Liver (tissue), 2 donors: Measurements from ENCODE around the gene UQCRH.
"Not testable (repeated sequence)": the region's sequence is repeated elsewhere in the genome, so short reads cannot be mapped to it uniquely, and the experiment has no call there.

Experiments
- CTCF ChIP-seq: fragments of 150-350 bp; IDR thresholded peaks from 2 replicates; pipeline ENCODE4 v1.5.1; 2017; ENCODE audit warnings: improper control_type of control experiment, low read depth, low read length; ENCODE audit not compliant: missing input control
- YY1 ChIP-seq: IDR thresholded peaks from 2 replicates; pipeline ENCODE4 v1.6.1; 2016; ENCODE audit warnings: antibody characterized with exemption, mild to moderate bottlenecking
- donor health status: healthy.

DNA sequence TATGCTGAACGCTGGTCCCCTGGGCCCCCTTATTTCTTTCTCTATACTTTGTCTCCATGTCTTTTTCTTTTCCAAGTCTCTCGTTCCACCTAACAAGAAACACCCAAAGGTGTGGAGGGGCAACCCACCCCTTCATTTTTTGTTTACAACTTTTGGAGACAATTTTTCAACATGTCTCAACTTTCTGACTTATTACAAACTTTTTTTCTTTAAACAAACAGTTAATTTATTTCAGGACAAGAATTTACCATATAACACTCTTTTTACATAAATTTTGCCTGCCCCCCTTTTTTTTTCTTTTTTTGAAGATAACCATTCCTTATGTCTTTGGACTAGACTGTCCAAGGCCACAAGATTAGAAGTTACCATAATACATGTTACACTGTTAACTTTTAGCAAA is 26.9 kb downstream of the UQCRH start:
- TF ChIP-seq CTCF, YY1: not testable (repeated sequence)
